Measurements from ENCODE around the gene ALOX12.

Gene ALOX12

DNA sequence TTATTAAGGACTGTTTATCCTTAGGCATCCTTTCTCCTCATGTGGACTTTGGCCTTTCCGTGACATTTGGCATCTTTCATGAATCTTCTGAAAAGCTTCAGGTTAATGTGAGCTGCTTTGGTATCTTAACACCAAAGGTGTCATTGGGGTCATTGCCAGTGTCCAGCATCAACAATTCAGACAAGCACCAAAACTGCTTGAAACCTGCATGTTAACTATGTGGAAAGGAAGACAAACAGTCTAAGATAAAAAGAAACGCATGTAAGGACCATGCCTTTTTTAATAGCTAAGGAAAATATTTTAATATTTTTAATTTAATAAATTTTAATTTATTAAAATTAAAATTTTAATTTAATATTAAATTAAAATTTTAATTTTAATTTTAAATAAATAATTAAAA lies 7.9 kb downstream of the ALOX12 start:
- DNase-seq = no peak

- DNase-seq = no peak
Observed at GRCh38 chr17:7004398-7005253, 8.8 kb downstream of the ALOX12 start.

GRCh38 chr17:7005716-7006115 lies 9.9 kb downstream of the ALOX12 start:
- no peak for DNase-seq

DNA sequence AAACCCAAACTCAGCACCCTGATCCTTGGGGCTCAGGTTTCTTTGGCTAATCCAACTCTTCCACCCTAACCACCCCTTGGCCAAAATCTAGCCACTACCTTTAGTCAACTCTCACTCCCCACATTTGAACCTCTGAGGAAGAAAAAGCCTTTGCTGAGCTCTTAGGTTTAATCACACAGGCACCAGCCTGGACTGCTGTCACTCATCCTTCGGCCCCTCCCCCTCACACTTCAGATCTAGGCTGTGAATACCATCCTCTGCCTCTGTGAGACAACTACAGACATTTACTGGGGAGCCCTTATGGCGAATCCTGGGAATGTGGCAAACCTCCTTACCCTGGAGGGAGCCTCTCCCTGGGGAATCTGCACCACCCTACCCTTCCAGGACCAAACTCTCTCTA lies 11.3 kb downstream of the ALOX12 start:
- no peak for DNase-seq

GRCh38 chr17:7010523-7010922 lies 14.7 kb downstream of the ALOX12 start:
- DNase-seq = no peak

GRCh38 chr17:7011415-7011814 lies 15.6 kb downstream of the ALOX12 start:
- DNase-seq = no peak

DNA sequence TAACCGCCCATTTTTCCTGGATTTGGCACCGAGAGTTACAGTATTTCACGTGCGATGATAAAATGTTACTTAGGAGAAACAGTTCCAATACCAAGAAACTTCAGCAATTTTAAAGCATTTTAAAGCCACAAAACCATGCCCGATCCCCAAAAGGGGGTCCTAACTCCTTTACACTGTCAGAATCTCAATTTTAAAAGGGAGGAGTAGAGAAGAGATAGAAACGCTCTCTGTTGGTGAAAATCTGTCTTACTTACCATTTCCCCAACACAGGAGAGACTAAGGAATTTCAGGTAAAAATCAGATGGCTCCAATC lies 16.0 kb downstream of the ALOX12 start:
- DNase-seq = no peak

DNA sequence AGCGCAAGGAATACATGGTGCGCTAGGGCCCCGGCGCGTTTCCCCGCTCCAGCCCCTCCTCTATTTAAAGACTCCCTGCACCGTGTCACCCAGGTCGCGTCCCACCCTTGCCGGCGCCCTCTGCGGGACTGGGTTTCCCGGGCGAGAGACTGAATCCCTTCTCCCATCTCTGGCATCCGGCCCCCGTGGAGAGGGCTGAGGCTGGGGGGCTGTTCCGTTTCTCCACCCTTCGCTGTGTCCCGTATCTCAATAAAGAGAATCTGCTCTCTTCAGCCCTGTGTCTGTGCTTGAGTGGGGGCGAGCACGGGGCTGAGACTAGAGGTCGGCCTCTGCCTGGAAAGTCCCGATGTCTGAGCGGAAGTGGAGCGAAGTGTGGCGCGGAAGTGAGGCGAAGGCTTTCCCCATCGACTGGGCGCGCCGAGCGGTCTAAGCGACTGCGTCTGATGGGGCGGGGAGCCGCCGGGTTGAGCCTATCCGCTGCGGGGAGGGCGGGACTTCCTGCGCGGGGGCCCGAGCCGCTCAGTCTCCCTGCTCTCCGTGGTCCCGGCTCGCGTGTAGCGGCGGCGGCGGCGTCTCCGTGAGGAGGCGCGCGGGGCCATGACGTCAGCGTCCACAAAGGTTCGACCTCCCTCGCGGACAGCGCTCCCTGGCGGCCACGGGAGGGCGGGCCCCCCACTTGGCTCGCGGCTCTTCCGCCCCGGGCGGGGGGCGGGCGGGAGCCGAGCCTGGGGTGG lies 18.6 kb downstream of the ALOX12 start:
- peak; percentile 93 for DNase-seq

- DNase-seq = no peak
Observed at GRCh38 chr17:7014995-7015958, 19.4 kb downstream of the ALOX12 start.

DNA sequence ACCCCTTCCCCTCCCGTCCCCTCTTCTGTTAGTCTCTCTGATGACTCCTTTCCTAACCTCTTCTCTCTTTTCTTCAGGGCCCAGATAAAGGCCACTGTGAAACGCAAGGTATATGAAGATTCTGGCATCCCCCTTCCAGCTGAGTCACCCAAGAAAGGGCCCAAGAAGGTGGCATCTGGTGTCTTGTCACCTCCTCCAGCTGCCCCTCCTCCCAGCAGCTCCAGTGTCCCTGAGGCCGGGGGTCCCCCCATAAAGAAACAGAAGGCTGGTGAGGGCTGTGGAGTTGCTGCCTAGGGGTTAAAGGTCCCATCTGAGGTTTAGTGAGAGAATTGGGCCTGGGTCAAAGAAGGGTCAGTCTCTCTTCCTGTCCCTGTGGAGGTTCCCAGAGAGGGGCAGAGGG lies 20.6 kb downstream of the ALOX12 start:
- DNase-seq = no peak

- no peak for DNase-seq
Observed at GRCh38 chr17:7016886-7017826, 21.3 kb downstream of the ALOX12 start.

- DNase-seq = no peak
Observed at GRCh38 chr17:7017827-7018200, 22.0 kb downstream of the ALOX12 start.

DNA sequence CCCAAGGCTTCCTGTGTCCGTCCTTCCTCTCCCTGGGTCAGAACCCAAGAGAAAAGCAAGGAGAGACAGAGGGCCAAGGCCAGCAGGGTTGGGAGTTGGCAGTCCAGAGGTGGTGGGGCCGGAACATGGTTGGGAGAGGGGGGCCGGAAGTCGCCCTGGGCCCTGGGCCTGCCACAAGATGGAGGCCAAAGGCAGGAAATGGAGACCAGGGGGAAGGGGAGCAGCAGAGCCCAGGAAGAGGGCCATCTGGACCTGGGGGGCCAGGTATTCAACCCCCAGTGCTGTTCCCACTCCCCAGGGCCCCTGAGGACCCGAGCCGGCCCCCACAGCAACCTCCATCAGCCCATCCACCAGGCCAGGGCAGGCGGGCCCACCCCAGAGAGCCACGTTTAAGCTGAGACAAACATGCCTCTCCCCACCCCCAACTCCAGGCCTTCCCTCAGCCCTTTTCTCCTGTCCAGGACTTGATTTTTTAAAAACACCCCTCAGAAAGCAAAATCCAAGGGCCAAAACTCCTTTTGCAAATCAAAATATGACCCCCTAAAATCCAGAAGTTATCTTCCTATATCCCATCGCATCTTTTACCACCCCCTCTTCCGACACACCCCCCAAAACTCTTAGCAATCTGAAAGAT lies 22.6 kb downstream of the ALOX12 start:
- no peak for DNase-seq

DNA sequence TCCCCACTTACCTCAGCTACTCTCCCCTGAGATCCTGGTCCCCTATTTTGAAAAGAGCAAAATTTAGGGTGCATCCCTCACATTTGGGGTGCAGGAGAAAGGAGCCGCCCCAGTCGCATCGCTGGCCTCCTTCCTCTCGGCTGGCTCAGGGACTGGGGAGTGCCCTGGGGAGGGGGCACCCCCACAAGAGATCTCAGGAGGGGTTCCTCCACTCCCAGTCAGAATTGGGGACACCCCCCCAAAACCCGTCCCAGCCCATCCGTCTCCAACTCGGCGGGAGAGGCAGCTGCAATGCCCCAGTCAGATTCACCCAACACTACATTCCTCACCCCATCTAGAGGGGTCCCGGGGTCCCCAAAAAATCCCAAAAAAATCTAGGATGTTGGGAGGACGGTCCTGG lies 23.5 kb downstream of the ALOX12 start:
- DNase-seq = no peak

DNA sequence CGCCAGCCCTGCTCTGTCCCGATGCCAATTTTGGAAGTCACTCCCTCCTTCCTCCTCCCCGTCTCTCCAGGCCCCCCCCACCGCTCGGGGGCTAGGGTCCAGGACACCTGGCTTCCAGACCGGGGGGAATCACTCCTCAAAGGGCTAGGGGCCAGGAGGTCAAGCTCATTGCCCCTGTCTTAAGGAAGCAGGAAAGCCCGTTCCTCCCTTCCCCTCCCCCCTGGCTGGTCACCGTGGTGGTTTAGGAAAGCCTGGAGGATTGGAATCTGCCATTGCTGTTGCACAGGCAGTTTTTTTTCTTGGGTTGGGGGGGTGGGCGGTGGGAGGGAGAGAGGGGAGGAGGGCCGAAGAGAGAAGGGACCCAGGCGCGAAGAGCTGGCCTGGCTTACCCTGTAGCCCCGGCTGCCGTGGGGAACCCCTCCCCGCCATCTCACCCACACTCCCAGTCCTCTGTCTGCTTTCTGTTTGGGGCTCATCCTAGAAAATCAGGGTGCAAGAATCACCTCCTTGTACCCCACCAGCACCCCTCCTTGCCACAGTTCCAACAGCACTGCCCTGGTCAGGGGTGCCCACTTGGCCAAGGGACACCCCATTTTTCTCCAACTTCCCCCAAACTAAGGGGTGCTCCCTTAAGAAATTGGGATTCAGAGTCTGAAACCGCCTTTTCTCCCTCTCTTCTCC lies 24.1 kb downstream of the ALOX12 start:
- DNase-seq = no peak

- no peak for DNase-seq
Observed at GRCh38 chr17:7020894-7021664, 25.2 kb downstream of the ALOX12 start.

DNA sequence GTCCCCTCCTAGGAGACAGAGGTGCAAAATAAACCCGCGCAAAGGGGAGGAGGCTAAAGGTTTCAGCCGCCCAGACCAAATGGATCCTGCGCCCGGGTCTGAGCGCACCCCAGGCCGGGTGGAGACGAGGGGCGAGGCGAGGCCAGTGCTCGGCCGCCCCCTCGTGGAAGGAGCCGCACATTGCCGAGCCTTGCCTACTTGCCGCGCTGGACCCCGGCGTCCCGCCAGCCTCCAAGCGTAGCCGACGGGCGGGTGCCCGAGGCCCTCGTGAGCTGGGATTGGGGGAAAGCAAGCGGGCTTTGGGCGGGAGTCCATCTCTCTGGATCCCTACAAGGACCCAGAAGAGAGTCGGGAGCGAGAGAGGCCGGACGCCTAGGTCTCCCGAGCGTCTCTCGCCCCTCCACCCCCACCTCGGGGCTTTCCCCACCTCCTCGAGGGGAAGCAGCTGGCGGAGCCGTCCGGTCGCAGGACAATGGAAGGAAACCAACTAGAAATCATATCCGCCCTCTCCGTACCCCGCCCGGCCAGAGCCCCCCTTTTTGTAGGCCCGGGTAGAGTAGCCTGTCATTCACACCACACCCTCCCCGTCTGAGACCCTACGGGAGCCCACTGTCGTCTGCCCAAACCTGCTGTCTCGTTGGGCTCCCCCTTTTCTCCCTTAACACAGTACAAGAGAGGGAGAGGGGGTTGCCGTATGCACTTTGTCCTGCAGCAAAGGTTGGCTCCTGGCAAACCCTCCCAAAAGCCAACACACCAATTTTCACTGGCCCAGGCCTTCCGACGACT lies 26.3 kb downstream of the ALOX12 start:
- peak; percentile 42 for DNase-seq

DNA sequence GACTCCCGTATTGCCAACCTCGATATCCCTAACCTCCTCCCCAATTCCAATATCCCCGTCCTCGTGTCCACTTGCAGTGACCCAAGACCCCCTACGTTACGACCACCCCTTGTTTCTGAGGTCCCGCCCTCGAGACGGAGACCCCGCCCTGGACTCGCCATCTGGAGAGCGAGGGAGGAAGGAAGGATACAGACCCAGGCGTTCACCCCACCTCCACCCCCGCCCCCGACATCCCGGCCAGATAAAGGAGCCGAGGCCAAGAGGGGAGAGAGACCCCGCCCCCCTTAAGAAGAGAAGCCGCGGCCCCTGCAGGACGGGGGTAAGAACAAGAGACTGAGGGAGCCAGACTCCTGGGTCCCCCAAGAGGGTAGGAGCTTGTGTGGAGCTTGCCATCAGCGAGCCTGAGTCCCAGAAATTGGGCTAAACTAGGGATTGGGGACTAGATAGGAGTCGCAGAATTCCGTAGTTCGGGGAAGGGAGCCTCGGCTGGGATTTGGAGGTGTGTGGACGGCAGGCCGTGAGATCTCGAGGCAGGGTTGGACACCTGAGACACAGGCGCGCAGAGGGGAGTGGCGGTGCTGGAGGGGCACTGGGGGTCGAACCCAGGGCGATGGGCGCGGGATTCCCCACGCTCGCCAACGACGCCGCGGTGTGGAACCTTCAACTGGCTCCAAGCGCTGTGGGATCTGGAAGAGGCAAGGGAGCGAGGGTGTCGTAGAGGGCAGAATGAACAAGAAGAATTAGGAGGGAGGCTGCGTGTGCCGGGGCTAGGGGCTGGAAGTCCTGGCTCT lies 27.1 kb downstream of the ALOX12 start, which contains the start of gene BCL6B:
Gene BCL6B, plus strand, starts transcription at position 270 of the 791 bp plus-strand sequence. CDS start 622 bp downstream, outside the sequence.
- DNase-seq = no peak
